HG02642 (cell line): ENCODE data around the gene ABTB2.
A peak's percentile ranks its signal among the peaks of the same experiment; 100 is the strongest.

Experiments used
- ATAC-seq: cut with Tn5 transposase; IDR thresholded peaks from one replicate; pipeline ENCODE4 v1.9.1; 2021; ENCODE audit warnings: mild to moderate bottlenecking; ENCODE audit not compliant: unreplicated experiment, poor library complexity

The ABTB2 gene

GRCh38 chr11:34180040-34180813 is 177.6 kb downstream of the ABTB2 start:
- peak; percentile 49 for ATAC-seq

GRCh38 chr11:34179026-34179675 is 178.7 kb downstream of the ABTB2 start:
- ATAC-seq: no peak

GRCh38 chr11:34178209-34178821 is 179.5 kb downstream of the ABTB2 start:
- ATAC-seq: no peak

GRCh38 chr11:34176751-34177209 is 181.0 kb downstream of the ABTB2 start:
- no peak for ATAC-seq

- no peak for ATAC-seq
These were observed 182.4 kb downstream of the ABTB2 start for GRCh38 chr11:34175284-34176019.

- peak; percentile 90 for ATAC-seq
These were observed 183.3 kb downstream of the ABTB2 start for GRCh38 chr11:34174412-34175041.

- ATAC-seq: no peak
These were observed 184.8 kb downstream of the ABTB2 start for GRCh38 chr11:34173050-34173449.

- no peak for ATAC-seq
These were observed 188.1 kb downstream of the ABTB2 start for GRCh38 chr11:34169686-34170085.

- no peak for ATAC-seq
These were observed 189.0 kb downstream of the ABTB2 start for GRCh38 chr11:34168642-34169420.

- ATAC-seq: no peak
These were observed 189.8 kb downstream of the ABTB2 start for GRCh38 chr11:34167961-34168360.

- no peak for ATAC-seq
These were observed 190.7 kb downstream of the ABTB2 start for GRCh38 chr11:34166806-34167740.

- ATAC-seq: no peak
These were observed 191.8 kb downstream of the ABTB2 start for GRCh38 chr11:34165786-34166555.

- ATAC-seq: no peak
These were observed 192.7 kb downstream of the ABTB2 start for GRCh38 chr11:34165121-34165520.

GRCh38 chr11:34162856-34163255 is 195.0 kb downstream of the ABTB2 start:
- ATAC-seq: no peak

- ATAC-seq: no peak
These were observed 195.4 kb downstream of the ABTB2 start for GRCh38 chr11:34162493-34162820.

GRCh38 chr11:34161812-34162492 is 195.9 kb downstream of the ABTB2 start:
- no peak for ATAC-seq

- ATAC-seq: no peak
These were observed 196.4 kb downstream of the ABTB2 start for GRCh38 chr11:34161361-34161760.
